GM12878 (cell line): Measurements from ENCODE around the gene APOH. TPM values are rescaled to one million over a fixed set of nuclear protein-coding genes. Genes with fewer than 3 reads are reported as not detected.
A peak's percentile ranks its signal among the peaks of the same experiment; 100 is the strongest.

ENCODE experiments used
- ATAC-seq: fragments of 200-7000 bp; cut with Tn5 transposase; 3 replicates; pipeline ENCODE4 v1.9.1; 2020; ENCODE audit warnings: mild to moderate bottlenecking, moderate library complexity
- BruUV-seq: library from RNA; stranded (reverse); fragments of 400-500 nt; replicated peaks from 2 replicates; lab custom pipeline; 2021; lab: Mats Ljungman, UMichigan
- CTCF ChIA-PET: fragments of 300-600 bp; sonication (Branson Sonifier 250); formaldehyde crosslinking; extraction: SDS; loops from one replicate; lab custom pipeline; 2021; ENCODE audit warnings: inconsistent platforms; lab: Yijun Ruan, JAX
- POLR2A ChIA-PET: fragments of 350-600 bp; formaldehyde crosslinking; extraction: SDS; loops from one replicate; lab custom pipeline; 2021; ENCODE audit warnings: inconsistent platforms; lab: Charles Lee
- RAD21 ChIA-PET: fragments of 300-600 bp; sonication (Branson Sonifier 250); formaldehyde crosslinking; loops from one replicate; lab custom pipeline; 2023; ENCODE audit warnings: antibody characterized with exemption; ENCODE audit not compliant: unreplicated experiment; lab: Charles Lee
- SMC1A ChIA-PET: fragments of 300-600 bp; sonication (Branson Sonifier 250); formaldehyde crosslinking; loops from one replicate; lab custom pipeline; 2023; ENCODE audit not compliant: unreplicated experiment, uncharacterized antibody; lab: Charles Lee
- DNase-seq: peaks from one replicate; pipeline ENCODE4 v3.0.0-alpha.2; 2011; ENCODE audit warnings: low read depth, low spot score
- FAIRE-seq: peaks from 3 replicates; lab custom pipeline; 2011; peaks lifted over from hg19 to GRCh38; lab: Jason Lieb, UNC
- H2AFZ ChIP-seq: 2 replicates; pipeline ENCODE4 v1.6.0; 2011; ENCODE audit warnings: low read depth, low read length, control low read depth; ENCODE audit not compliant: control insufficient read depth
- H3K27ac ChIP-seq: 2 replicates; pipeline ENCODE4 v1.5.1; 2011; ENCODE audit warnings: control low read depth; ENCODE audit not compliant: control insufficient read depth, insufficient read depth
- H3K27me3 ChIP-seq, 2 experiments: replicated peaks in 1 of 2; 2 replicates each; pipeline versions ENCODE4 v1.6.0 to v1.6.1; 2011; ENCODE audit warnings: low read length in 1 of 2; ENCODE audit not compliant: control insufficient read depth in 2 of 2, insufficient read depth in 2 of 2
- H3K36me3 ChIP-seq, 2 experiments: 2 replicates each; pipeline ENCODE4 v1.5.1; 2011; ENCODE audit warnings: low read length in 1 of 2; ENCODE audit not compliant: control insufficient read depth in 2 of 2, insufficient read depth in 2 of 2
- H3K4me1 ChIP-seq: 2 replicates; pipeline ENCODE4 v1.6.1; 2011; ENCODE audit warnings: mild to moderate bottlenecking, low read length, moderate library complexity, mixed read lengths; ENCODE audit not compliant: control insufficient read depth, insufficient read depth
- H3K4me2 ChIP-seq: 2 replicates; pipeline ENCODE4 v1.6.0; 2011; ENCODE audit warnings: control low read depth; ENCODE audit not compliant: control insufficient read depth, insufficient read depth
- H3K4me3 ChIP-seq: fragments of 200-600 bp; sonication (generic); 2 replicates; pipeline ENCODE4 v1.5.1; 2016
- H3K79me2 ChIP-seq: 2 replicates; pipeline ENCODE4 v1.6.0; 2011; ENCODE audit warnings: low read length; ENCODE audit not compliant: control insufficient read depth, insufficient read depth
- H3K9ac ChIP-seq: 2 replicates; pipeline ENCODE4 v1.8.0; 2011; ENCODE audit warnings: low read length, control low read depth, mixed read lengths; ENCODE audit not compliant: control insufficient read depth, insufficient read depth
- H3K9me3 ChIP-seq: replicated peaks from 3 replicates; pipeline ENCODE4 v1.5.1; 2011; ENCODE audit warnings: mild to moderate bottlenecking, low read length; ENCODE audit not compliant: control insufficient read depth, insufficient read depth
- H4K20me1 ChIP-seq: 2 replicates; pipeline ENCODE4 v1.6.0; 2011; ENCODE audit not compliant: control insufficient read depth, insufficient read depth
- BCLAF1 ChIP-seq: fragments of 450-650 bp; IDR thresholded peaks from 2 replicates; pipeline ENCODE4 v1.6.1; 2017; ENCODE audit warnings: antibody characterized with exemption, mild to moderate bottlenecking, moderate library complexity
- BHLHE40 ChIP-seq, 2 experiments: fragments of 450-650 bp in 1 of 2; IDR thresholded peaks; 2 replicates each; pipeline ENCODE4 v1.6.1; 2011 to 2017; ENCODE audit warnings: low read depth in 2 of 2, borderline replicate concordance in 1 of 2, improper control_type of control experiment in 1 of 2, low read length in 1 of 2, mild to moderate bottlenecking in 1 of 2
- BMI1 ChIP-seq: fragments of 450-650 bp; IDR thresholded peaks from 2 replicates; pipeline ENCODE4 v1.6.1; 2016; ENCODE audit warnings: mild to moderate bottlenecking, moderate library complexity, borderline replicate concordance
- CEBPB ChIP-seq, 2 experiments: fragments of 150-350 bp in 1 of 2; IDR thresholded peaks; 2 replicates each; pipeline ENCODE4 v1.6.1; 2012 to 2014; ENCODE audit warnings: low read depth in 2 of 2, low read length in 2 of 2, borderline replicate concordance in 1 of 2, inconsistent platforms in 1 of 2
- CHD1 ChIP-seq: IDR thresholded peaks from 2 replicates; pipeline ENCODE4 v1.6.1; 2012; ENCODE audit warnings: low read depth, low read length, improper control_type of control experiment
- EZH2 ChIP-seq: IDR thresholded peaks from 2 replicates; pipeline ENCODE4 v1.6.1; 2012; ENCODE audit warnings: low read depth, mild to moderate bottlenecking, control low read depth, inconsistent platforms, low read length, borderline replicate concordance; ENCODE audit not compliant: control insufficient read depth
- HDGF ChIP-seq: fragments of 450-650 bp; IDR thresholded peaks from 2 replicates; pipeline ENCODE4 v1.6.1; 2016; ENCODE audit warnings: antibody characterized with exemption
- MEF2B ChIP-seq: fragments of 450-650 bp; IDR thresholded peaks from 2 replicates; pipeline ENCODE4 v1.6.1; 2018; ENCODE audit warnings: mild to moderate bottlenecking, moderate library complexity; ENCODE audit not compliant: partially characterized antibody, poor library complexity, severe bottlenecking
- MLLT1 ChIP-seq: fragments of 450-650 bp; IDR thresholded peaks from 2 replicates; pipeline ENCODE4 v1.6.1; 2016; ENCODE audit warnings: mild to moderate bottlenecking
- NR2C2 ChIP-seq: IDR thresholded peaks from 2 replicates; pipeline ENCODE4 v1.6.1; 2011; ENCODE audit warnings: borderline replicate concordance, low read depth; ENCODE audit not compliant: control insufficient read depth, insufficient read length
- POU2F2 ChIP-seq: IDR thresholded peaks from 3 replicates; pipeline ENCODE4 v1.6.1; 2011; ENCODE audit warnings: low read depth, mild to moderate bottlenecking, low read length, borderline replicate concordance
- PRDM15 ChIP-seq: fragments of 450-650 bp; formaldehyde crosslinking; IDR thresholded peaks from 2 replicates; pipeline ENCODE4 v1.4.0; 2020; ENCODE audit warnings: mild to moderate bottlenecking, moderate library complexity
- RELA ChIP-seq: fragments of 450-650 bp; IDR thresholded peaks from 2 replicates; pipeline ENCODE4 v1.8.0; 2014; ENCODE audit warnings: borderline replicate concordance; ENCODE audit not compliant: partially characterized antibody
- SMARCA5 ChIP-seq: fragments of 450-650 bp; IDR thresholded peaks from 2 replicates; pipeline ENCODE4 v1.6.1; 2017; ENCODE audit warnings: mild to moderate bottlenecking
- SUPT20H ChIP-seq: IDR thresholded peaks from 2 replicates; pipeline ENCODE4 v1.6.1; 2011; ENCODE audit warnings: low read depth, mild to moderate bottlenecking, low read length, moderate library complexity, borderline replicate concordance; ENCODE audit not compliant: control insufficient read depth
- YY1 ChIP-seq: IDR thresholded peaks from 2 replicates; pipeline ENCODE4 v1.6.1; 2011; ENCODE audit warnings: low read depth, mild to moderate bottlenecking, low read length
- WGBS: methylation state at CpG from one replicate; pipeline ENCODE4 v1.1.6; 2016; ENCODE audit warnings: low lambda C conversion rate; ENCODE audit not compliant: insufficient replicate concordance, insufficient coverage; ENCODE audit errors: missing lambda C conversion rate; 5-methylcytosine and 5-hydroxymethylcytosine counted together
- in situ Hi-C: fragments of 300-500 bp; cut with MboI; formaldehyde crosslinking; loops from 9 replicates; pipeline ENCODE4 v1.14.3; 2018; ENCODE audit warnings: mixed read lengths
- intact Hi-C: fragments of 100-400 bp; cut with micrococcal nuclease; formaldehyde crosslinking; loops from one replicate; pipeline ENCODE4 v1.14.2; 2022; ENCODE audit not compliant: unreplicated experiment
- polyA plus RNA-seq, 11 experiments: library from polyadenylated mRNA; depleted of rRNA in 4 of 11; unstranded in 6 of 11; stranded (reverse) in 5 of 11; fragments of >200 nt; fragmentation: Nextera tagmentation in 4 of 11; fragmentation: Illumina TruSeq in 1 of 11; extraction: Ambion mirVana in 4 of 11; extraction: Trizol in 1 of 11; gene quantifications; 1 replicate in 1 of 11; 2 replicates in 10 of 11; pipeline versions ENCODE4 v1.2.1 to v1.2.3, GENCODE V29; 2011 to 2016; ENCODE audit warnings: inconsistent platforms in 2 of 11, missing spikeins in 2 of 11, low read depth in 1 of 11
- total RNA-seq, 4 experiments: library from RNA; depleted of rRNA in 3 of 4; stranded (reverse); fragments of >200 nt in 3 of 4; fragmentation: Illumina TruSeq in 1 of 4; extraction: Trizol in 1 of 4; gene quantifications; 2 replicates each; pipeline versions ENCODE4 v1.2.1 to v1.2.3, GENCODE V29; 2013 to 2021

The APOH gene
- total and polyA plus RNA-seq, 10 of the 15 experiments (the other 5 are each of a cell fraction or from before 2014, with no cell fraction given): 1.8 TPM; not detected in 9

- ATAC-seq (peak; percentile 63), DNase-seq (no peak), FAIRE-seq (no peak)
- Histone ChIP-seq H3K9me3 (no peaks in the 10 kb centered on the region), H3K4me3 (no peak overlapping the region), H3K36me3 (no peaks in the 10 kb centered on the region), H3K4me1 (no peaks in the 10 kb centered on the region), H3K27me3 (no peaks in the 10 kb centered on the region), H4K20me1 (no peaks in the 10 kb centered on the region), H3K9ac (no peak overlapping the region), H3K79me2 (no peaks in the 10 kb centered on the region), H3K27ac (no peak overlapping the region), H2AFZ (no peak overlapping the region), H3K4me2 (no peak overlapping the region)
- intact Hi-C loops: loop anchor here (2.0 to 5.0 kb wide), 3 partner anchors 424 to 707 kb away; no protein-coding TSS in a partner anchor
- in situ Hi-C loops: no loop called here
- WGBS: 17% methylated on average over 3 of the region's 3 CpGs
- no TSS peak for BruUV-seq
- RAD21 ChIA-PET: interaction anchor here (1.5 kb wide), 1 partner anchor 473 kb away, joined by 4 read pairs; no protein-coding TSS in a partner anchor
- POLR2A ChIA-PET: no interaction called here
- CTCF ChIA-PET: interaction anchor here (0.6 to 2.3 kb wide), 8 partner anchors 8 to 969 kb away, joined by 3 to 6 read pairs (median 3); no protein-coding TSS in a partner anchor
- SMC1A ChIA-PET: interaction anchor here (0.9 kb wide), 1 partner anchor 55 kb away, joined by 3 read pairs; no protein-coding TSS in a partner anchor
- TF ChIP-seq SMARCA5 (0 out of 2 replicates have a peak, but pooled peaks have one; percentile 39), POU2F2 (peak; percentile 66; the same call in 1 of the 3 replicates), SUPT20H (no peak), RELA (no peak), MLLT1 (no peak), PRDM15 (CRISPR knock-in tag) (no peak), CHD1 (no peak), YY1 (no peak), HDGF (0 out of 2 replicates have a peak, but pooled peaks have one; percentile 34), EZH2 (no peak), BHLHE40 (IDR thresholded peaks at IDR 0.05; ENCODE audit: borderline replicate concordance in 1 of 2, low read depth in 2 of 2, low read length in 1 of 2) (peak; percentile 98), CEBPB (IDR thresholded peaks at IDR 0.05; ENCODE audit: borderline replicate concordance in 1 of 2, low read depth in 2 of 2, low read length in 2 of 2) (no peak), NR2C2 (no peak), MEF2B (no peak), BMI1 (no peak), BCLAF1 (no peak)
These were observed 28.5 kb downstream of the APOH start for GRCh38 chr17:66200685-66201092.
